ENCODE measurements around the gene TFEB.

The TFEB gene

GRCh38 chr6:41689171-41690008 is 46.0 kb downstream of the TFEB start:
- no peaks in the 10 kb centered on the region for H3K27me3 Mint-ChIP-seq
- no peak overlapping the region for H3K27ac Mint-ChIP-seq
- H3K4me1 Mint-ChIP-seq (ENCODE audit: low read depth) = no peaks in the 10 kb centered on the region
- no peak overlapping the region for H3K4me3 Mint-ChIP-seq
- H3K36me3 Mint-ChIP-seq = no peaks in the 10 kb centered on the region
- H3K9me3 Mint-ChIP-seq (ENCODE audit: low read depth) = no peaks in the 10 kb centered on the region

DNA sequence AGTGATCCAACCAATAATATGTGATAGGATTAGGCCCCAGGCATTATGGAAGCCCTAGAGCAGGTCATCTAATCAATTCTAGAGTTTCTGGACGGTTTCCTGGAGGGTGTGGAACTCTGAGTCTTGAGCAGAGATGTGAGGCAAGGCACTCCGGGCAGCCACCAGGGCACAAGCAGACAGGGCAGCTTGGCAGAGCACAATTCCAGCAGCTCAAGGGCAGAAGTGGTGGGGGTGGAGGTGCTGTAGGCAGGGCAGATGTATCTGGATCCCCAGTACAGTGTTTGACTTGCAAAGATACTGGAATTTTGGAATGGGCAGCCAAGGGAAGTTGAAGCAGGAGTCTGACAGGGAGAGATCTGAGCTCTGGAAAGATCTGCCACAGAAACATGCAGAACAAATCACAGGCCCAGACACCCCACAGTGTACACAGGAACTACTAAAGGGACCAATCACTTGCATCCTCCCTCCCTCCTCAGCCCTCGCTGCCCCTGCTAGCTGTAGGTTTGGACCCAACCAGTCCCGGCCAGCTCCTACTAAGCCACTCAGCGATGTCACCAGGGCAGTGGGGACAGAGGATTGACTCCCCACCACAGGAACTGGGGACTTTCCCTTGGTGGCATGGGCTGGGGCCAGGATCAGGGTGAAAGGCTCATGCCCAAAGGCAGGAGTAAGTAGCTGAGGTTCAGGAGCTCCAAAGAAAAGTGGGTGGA is 47.0 kb downstream of the TFEB start:
- Mint-ChIP-seq H3K27me3 (no peaks in the 10 kb centered on the region), H3K36me3 (no peaks in the 10 kb centered on the region), H3K9me3 (ENCODE audit: low read depth) (no peaks in the 10 kb centered on the region), H3K4me1 (ENCODE audit: low read depth) (peaks cover 2% of the 10 kb centered on the region), H3K4me3 (no peak overlapping the region), H3K27ac (no peak overlapping the region)

DNA sequence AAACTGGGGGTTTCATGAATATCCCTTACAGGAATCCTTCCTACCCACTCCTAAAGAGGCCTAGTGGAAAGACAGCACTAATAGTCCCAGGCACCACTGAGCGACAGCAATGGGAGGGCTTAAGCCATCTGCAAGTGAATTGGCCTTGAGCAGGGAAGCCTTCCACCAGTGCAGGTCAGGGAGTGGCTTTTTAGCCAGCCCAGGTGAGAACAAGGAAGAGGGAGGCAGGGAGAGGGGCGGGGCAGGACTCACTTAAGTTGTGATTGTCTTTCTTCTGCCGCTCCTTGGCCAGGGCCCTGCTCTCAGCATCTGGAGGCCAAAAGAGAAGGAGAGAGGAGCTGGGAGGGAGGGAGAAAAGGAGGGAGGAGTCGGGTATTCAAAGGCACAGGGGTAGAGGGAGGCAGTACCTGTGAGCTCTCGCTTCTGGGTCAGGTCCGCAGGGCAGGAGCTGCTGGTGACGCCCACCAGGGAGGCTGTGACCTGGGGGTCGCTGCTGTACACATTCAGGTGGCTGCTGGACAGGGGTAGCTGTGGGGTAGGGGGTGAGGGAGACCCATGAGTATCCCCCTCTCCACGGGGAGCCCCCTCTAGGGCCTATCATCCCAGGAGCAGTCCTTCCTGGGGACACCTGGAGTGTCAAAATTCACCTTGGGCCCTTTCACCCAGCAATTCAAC is 47.8 kb downstream of the TFEB start:
- peaks cover 4% of the 10 kb centered on the region for H3K4me1 Mint-ChIP-seq (ENCODE audit: low read depth)
- no peak overlapping the region for H3K4me3 Mint-ChIP-seq
- no peaks in the 10 kb centered on the region for H3K27me3 Mint-ChIP-seq
- no peaks in the 10 kb centered on the region for H3K9me3 Mint-ChIP-seq (ENCODE audit: low read depth)
- no peak overlapping the region for H3K27ac Mint-ChIP-seq
- H3K36me3 Mint-ChIP-seq = no peaks in the 10 kb centered on the region

DNA sequence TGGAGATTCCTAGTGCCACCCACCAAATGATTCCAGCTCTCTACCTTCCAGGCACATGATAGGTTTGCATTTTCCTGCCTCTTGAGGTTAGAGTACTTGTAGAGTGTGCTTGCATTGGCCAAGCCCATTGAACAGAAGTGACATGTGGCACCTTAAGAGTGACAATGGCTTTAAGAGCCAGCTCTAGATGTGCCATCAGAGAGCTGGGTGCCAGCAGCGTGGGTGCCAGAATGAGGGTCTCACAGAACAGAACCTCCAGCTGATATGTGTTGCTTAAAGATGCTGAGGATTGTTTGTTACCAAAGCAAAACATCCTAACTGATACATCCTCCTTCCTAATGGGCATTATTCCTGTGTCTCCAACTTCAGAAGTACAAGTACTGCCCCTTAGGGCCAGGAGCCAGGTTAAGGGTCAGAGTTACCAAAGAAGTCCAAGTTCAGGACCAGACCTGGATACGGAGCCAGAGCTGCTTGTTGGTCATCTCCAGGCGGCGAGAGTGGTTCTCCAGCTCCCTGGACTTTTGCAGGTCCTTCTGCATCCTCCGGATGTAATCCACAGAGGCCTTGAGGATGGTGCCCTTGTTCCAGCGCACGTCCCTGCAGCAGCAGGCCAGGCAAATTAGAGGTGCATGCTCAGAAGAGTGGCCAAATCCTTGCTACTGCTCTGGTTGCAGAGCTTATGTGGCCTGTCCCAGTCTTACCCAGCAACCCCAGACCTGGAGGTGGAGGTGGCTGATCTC is 49.6 kb downstream of the TFEB start:
- Mint-ChIP-seq H3K9me3 (ENCODE audit: low read depth) (no peaks in the 10 kb centered on the region), H3K4me3 (no peak overlapping the region), H3K27ac (no peak overlapping the region), H3K4me1 (ENCODE audit: low read depth) (peaks cover 4% of the 10 kb centered on the region), H3K36me3 (no peaks in the 10 kb centered on the region), H3K27me3 (no peaks in the 10 kb centered on the region)

DNA sequence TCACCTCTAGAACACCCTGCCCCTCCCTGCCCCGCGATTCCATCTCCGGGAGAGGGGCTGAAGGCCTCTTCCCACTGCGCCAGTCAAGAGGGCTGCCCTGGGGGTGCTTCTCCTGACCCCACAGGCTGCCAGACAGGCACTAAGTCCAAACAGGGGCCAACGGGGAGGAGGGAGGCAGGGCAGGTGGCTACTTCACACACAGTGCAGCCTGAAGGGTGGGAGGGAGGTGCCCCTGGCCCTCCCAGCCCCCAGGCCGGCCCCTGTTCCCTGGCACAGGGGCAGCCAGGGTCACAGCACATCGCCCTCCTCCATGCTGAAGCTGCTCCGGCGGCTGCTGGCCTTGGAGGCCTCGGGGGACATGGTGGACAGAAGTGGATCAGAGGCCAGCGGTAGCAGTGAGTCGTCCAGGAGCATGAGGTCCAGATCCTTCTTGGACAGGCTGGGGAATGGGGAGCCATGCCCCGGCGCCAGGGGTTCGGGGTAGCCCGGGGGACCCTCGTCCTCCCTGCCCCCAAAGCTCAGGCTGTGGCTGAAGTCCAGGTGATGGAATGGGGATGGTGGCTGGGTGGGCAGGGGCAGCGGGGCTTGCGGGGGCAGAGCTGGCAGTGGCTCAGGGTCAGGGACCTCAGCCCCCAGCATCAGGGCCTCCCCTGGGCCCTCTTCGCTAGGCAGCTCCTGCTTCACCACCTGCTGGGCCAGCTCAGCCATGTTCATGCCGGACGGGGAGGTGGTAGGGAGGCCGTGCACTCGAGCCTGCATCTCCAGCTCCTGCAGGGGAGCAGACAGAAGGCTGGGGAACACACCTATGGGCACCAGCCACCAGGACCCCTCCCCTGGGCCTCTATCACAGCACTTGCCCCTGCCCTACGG is 50.9 kb downstream of the TFEB start:
- Mint-ChIP-seq H3K27ac (no peak overlapping the region), H3K9me3 (ENCODE audit: low read depth) (no peaks in the 10 kb centered on the region), H3K27me3 (no peaks in the 10 kb centered on the region), H3K4me1 (ENCODE audit: low read depth) (peaks cover 4% of the 10 kb centered on the region), H3K36me3 (no peaks in the 10 kb centered on the region), H3K4me3 (no peak overlapping the region)

GRCh38 chr6:41683523-41684310 is 51.7 kb downstream of the TFEB start:
- H3K36me3 Mint-ChIP-seq = no peaks in the 10 kb centered on the region
- H3K9me3 Mint-ChIP-seq (ENCODE audit: low read depth) = no peaks in the 10 kb centered on the region
- H3K27ac Mint-ChIP-seq = peak overlapping the region; percentile 81
- H3K4me3 Mint-ChIP-seq = peak overlapping the region; percentile 75
- H3K4me1 Mint-ChIP-seq (ENCODE audit: low read depth) = peaks cover 4% of the 10 kb centered on the region
- H3K27me3 Mint-ChIP-seq = no peaks in the 10 kb centered on the region

GRCh38 chr6:41683273-41683522 is 52.2 kb downstream of the TFEB start:
- no peaks in the 10 kb centered on the region for H3K27me3 Mint-ChIP-seq
- H3K27ac Mint-ChIP-seq = peak overlapping the region; percentile 85
- no peaks in the 10 kb centered on the region for H3K36me3 Mint-ChIP-seq
- H3K9me3 Mint-ChIP-seq (ENCODE audit: low read depth) = no peaks in the 10 kb centered on the region
- H3K4me3 Mint-ChIP-seq = peak overlapping the region; percentile 75
- H3K4me1 Mint-ChIP-seq (ENCODE audit: low read depth) = peaks cover 4% of the 10 kb centered on the region

DNA sequence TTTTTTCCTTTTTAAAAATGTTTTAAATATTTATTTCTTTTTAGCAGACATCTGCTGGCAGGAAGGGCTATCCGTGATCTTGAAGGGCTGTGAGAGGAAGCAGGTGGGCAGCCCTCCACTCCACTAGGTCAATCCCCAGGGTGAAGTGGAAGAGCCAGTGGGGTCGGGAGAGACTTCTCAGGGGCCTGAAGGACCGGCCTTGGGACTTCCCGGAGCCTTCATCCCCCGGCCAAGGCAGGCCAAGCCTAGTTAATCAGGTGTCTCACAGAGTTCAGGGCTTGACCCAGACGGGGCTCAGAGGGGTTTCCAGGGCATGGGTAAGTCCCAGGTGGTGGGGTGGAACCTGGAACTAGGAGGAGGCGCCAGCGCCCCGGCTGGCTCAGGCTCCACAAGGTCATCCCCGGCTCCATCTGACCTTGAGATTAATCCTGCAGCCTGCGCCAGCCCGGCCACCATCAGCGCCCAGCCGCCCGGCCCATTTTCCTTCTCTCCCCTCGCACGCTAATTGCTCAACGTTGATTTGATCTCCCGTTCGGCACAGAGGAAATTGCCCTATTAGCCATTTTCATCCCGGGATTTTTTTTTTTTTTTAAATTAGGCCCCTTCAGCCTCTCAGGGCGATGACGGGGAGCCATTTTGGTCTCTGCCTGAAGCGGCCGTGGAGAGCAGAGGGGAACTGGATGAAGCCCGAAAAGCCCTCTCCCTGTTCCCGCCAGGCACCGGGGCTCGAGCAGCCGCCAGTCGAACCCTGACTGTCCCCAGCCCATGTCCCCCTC is 52.7 kb downstream of the TFEB start:
- Mint-ChIP-seq H3K4me1 (ENCODE audit: low read depth) (peaks cover 4% of the 10 kb centered on the region), H3K27me3 (no peaks in the 10 kb centered on the region), H3K27ac (peak overlapping the region; percentile 85), H3K4me3 (peak overlapping the region; percentile 75), H3K36me3 (no peaks in the 10 kb centered on the region), H3K9me3 (ENCODE audit: low read depth) (no peaks in the 10 kb centered on the region)

DNA sequence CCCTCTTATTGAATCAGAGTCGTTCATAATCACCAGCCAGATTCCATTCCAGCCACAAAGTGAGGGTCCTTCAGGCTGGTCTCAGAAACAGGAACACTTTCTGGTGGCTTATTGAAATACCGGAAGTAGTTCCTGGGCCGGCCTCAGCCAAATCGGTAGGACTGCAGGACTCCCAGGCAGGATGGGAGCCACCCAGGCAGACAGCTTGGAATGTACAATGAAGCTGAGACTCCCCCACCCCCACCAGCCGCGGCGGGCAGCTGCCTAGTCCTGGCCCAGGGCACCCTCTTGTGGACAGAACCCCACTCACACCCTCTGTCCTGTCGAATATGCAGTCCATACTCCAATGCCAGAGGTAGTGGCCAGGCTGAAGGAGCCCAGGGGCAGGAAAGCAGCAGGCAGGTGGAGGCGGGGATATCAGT is 53.3 kb downstream of the TFEB start:
- H3K27ac Mint-ChIP-seq = no peak overlapping the region
- peak overlapping the region; percentile 28 for H3K4me3 Mint-ChIP-seq
- peaks cover under 1% of the 10 kb centered on the region for H3K27me3 Mint-ChIP-seq
- H3K36me3 Mint-ChIP-seq = no peaks in the 10 kb centered on the region
- peaks cover 4% of the 10 kb centered on the region for H3K4me1 Mint-ChIP-seq (ENCODE audit: low read depth)
- no peaks in the 10 kb centered on the region for H3K9me3 Mint-ChIP-seq (ENCODE audit: low read depth)

GRCh38 chr6:41680182-41680965 is 55.0 kb downstream of the TFEB start:
- H3K9me3 Mint-ChIP-seq (ENCODE audit: low read depth) = no peaks in the 10 kb centered on the region
- H3K4me3 Mint-ChIP-seq = no peak overlapping the region
- peaks cover 8% of the 10 kb centered on the region for H3K27me3 Mint-ChIP-seq
- peaks cover 4% of the 10 kb centered on the region for H3K4me1 Mint-ChIP-seq (ENCODE audit: low read depth)
- H3K36me3 Mint-ChIP-seq = no peaks in the 10 kb centered on the region
- H3K27ac Mint-ChIP-seq = no peak overlapping the region

DNA sequence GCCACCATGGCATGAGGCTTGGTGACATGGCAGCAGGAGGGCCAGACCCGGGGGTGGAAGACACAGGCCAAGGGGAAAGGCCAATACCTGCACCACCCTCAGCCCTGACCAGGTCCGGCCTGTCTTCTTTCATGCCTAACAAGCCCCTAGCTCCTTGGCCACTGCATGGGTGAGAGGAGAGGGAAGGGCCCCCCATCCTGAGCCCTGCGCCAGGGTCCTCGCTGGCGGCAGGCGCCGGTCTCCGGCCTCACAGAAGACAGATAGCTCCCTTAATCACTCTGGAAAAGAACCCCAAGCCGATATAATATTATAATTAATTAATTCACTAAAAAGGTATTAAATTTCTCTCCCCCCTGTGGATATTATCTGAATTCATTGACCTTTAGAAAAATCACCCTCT is 55.7 kb downstream of the TFEB start:
- H3K4me3 Mint-ChIP-seq = no peak overlapping the region
- peaks cover 4% of the 10 kb centered on the region for H3K4me1 Mint-ChIP-seq (ENCODE audit: low read depth)
- peaks cover 8% of the 10 kb centered on the region for H3K27me3 Mint-ChIP-seq
- H3K36me3 Mint-ChIP-seq = no peaks in the 10 kb centered on the region
- no peaks in the 10 kb centered on the region for H3K9me3 Mint-ChIP-seq (ENCODE audit: low read depth)
- H3K27ac Mint-ChIP-seq = no peak overlapping the region

GRCh38 chr6:41678511-41679084 is 56.8 kb downstream of the TFEB start:
- Mint-ChIP-seq H3K4me1 (ENCODE audit: low read depth) (peaks cover 1% of the 10 kb centered on the region), H3K4me3 (no peak overlapping the region), H3K27me3 (peaks cover 10% of the 10 kb centered on the region)

More at GRCh38 chr6:41678511-41679084, 56.8 kb downstream of the TFEB start:
- Mint-ChIP-seq H3K36me3 (no peaks in the 10 kb centered on the region), H3K9me3 (ENCODE audit: low read depth) (no peaks in the 10 kb centered on the region), H3K27ac (no peak overlapping the region)

All from activated naive CD8-positive, alpha-beta T cell (primary cell).